GM19328 (cell line): ENCODE results near the gene MOSMO.

ENCODE experiments used
- ATAC-seq: cut with Tn5 transposase; IDR thresholded peaks from one replicate; pipeline ENCODE4 v1.9.1; 2021; ENCODE audit warnings: mild to moderate bottlenecking, moderate library complexity; ENCODE audit not compliant: unreplicated experiment

The MOSMO gene

GRCh38 chr16:22007509-22008214, at the start of gene MOSMO:
MOSMO (plus strand) TSS chr16:22008111; CDS start chr16:22008302, 191 bp downstream.
- no peak for ATAC-seq

- ATAC-seq: no peak
These were observed 48.9 kb upstream of the MOSMO start for GRCh38 chr16:21959050-21959449.

DNA sequence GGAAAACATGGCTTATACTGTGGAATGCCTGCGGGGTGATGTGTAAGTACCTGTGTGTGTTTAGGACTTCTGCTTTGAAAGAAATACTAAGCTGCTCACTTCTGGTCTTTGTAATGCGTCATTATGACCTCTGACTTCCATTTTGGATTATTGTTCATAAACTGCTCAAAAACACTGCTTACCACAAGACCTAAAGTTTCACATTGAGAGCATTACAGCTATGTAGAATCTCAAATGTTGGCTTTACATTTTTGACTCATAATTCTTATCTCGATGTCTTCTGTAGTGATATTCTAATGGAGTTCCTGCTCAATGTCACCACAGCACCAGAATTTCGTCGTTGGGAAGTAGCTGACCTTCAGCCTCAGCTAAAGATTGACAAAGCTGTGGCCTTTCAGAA, 45.4 kb upstream of the MOSMO start:
- ATAC-seq: no peak

GRCh38 chr16:21963887-21964286, 44.0 kb upstream of the MOSMO start:
- no peak for ATAC-seq

GRCh38 chr16:21964353-21964752, 43.6 kb upstream of the MOSMO start:
- ATAC-seq: no peak

DNA sequence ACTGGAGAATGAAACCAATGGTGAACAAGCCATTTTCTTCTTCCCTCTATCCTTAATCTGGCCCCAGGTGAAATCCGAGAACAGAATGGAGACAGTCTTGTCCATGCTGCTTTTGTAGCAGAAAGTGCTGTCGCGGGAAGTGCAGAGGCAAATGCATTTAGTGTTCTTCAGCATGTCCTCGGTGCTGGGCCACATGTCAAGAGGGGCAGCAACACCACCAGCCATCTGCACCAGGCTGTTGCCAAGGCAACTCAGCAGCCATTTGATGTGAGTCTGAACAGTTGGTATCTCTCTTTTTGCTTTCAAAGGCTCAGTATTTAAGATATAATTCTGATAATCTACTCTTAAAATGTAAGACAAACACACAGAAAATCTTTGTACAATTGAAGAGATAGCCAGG, 36.1 kb upstream of the MOSMO start:
- no peak for ATAC-seq

DNA sequence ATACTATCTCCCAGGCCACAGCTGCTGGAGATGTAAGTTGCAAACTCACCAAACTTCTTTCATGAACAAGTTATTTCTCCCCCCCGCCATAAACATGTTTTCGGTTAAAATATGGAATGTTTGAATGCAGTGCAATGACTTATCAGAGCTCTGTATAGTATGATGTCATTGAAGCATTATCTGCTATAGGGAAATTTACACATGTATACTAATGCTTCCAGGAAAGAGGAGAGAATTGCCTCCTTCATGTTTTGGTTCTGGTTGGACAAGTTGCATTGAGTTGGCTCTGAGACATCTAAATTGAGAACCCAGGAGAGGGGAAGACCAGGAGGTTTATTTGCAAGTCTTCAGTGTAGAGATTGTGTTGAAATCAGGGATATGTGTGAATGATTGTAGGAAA, 34.0 kb upstream of the MOSMO start:
- no peak for ATAC-seq

DNA sequence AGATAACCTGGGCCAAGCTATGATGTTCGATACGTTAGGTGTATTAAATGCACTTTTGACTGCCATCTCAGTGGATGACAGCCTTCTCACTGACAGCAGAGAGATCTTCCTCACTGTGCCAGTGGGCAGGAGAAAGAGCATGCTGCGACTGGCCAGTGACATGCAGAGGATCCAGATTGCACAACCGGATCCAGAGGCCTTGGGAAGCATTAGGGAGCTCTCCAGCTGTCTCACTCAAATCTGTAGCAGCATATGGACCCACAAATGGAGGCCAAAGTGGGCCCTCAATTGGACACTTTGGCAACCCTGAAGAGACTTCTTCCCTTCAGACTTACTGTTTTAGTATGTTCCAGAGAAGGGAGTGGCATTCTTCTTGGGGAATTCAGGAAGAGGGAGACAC, 27.9 kb upstream of the MOSMO start:
- no peak for ATAC-seq

- no peak for ATAC-seq
These were observed 25.8 kb upstream of the MOSMO start for GRCh38 chr16:21982108-21982507.

- no peak for ATAC-seq
These were observed 23.8 kb upstream of the MOSMO start for GRCh38 chr16:21984062-21984461.

DNA sequence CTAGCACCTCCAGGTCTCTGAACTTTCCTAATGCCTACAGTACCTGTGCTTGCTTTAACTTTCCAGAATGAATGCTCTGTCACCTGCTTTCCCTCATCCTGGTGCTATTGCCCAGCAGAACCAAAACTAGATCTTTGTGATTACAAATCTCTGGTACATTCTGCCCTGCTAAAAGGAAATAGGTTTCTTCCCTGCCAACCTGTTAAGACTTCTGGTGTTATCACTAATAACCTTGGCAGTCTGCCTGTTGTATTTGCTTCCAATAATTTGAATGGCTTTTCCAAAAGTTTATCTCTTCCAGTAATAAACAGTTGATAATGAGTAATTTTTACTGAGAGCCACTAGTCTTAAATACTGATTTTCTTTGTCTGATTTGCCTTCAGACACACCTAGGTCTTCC, 22.4 kb upstream of the MOSMO start:
- ATAC-seq: no peak

GRCh38 chr16:21986692-21987246, 21.1 kb upstream of the MOSMO start:
- ATAC-seq: no peak

DNA sequence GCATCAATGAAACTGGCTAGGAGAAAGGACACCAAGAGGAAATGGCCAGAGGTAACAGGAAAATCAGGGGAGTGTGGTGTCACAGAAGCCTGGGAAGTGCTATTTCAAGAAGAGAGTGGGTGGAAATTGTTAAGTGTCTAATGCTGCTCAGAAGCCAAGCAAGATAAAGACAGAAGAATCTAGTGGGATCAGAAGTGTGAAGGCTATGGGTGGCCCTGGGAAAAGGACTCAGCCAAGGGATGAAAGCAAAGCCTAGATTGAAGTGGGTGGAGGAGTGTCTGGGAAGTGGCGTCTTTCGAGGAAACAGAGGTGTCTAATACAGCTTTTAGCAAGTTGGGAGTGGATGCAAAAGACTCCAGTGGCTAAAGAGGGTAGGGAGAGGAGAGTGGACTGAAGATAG, 20.4 kb upstream of the MOSMO start:
- ATAC-seq: no peak

DNA sequence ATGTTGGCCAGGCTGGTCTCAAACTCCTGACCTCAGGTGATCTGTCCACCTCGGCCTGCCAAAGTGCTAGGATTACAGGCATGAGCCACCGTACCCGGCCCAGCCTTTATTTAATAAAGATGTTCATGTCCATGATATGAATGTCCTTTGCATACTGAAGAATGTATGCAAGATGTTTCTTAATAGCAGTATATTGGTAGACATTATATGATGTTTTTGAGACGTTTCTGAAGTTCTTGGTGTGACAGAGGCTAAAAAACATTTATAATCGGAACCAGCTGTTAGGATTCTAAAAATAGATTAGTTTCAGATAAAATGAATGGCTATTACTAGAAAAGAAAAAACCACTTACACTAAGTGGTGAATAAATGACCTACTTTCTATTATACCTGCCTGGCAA, 18.8 kb upstream of the MOSMO start:
- no peak for ATAC-seq

- no peak for ATAC-seq
These were observed 18.2 kb upstream of the MOSMO start for GRCh38 chr16:21989751-21990150.

DNA sequence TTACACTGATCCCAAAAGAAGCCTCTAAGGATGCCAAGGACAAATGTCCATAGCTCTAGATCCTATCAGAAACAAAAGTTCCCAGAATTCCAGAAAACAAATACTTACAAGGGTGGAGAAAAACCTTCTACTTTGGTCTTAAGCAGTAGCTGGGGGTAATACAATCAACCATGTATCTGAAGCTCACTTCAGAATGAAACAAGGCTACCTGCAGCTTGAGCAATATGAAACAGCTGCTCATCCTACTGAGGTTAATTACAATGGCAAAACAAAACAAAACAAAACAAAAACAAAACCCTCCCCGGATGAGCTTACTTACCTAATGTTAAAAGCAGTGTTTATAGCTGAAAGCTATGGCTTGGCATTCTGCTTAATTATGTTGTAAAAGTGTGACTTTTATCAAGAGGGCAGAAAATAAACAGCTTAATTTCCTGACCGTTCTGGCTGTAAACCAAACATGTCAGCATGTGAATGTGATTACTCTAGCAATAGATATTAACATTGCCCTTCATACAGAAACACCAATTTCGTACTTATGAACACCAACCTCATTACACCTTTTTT, 17.4 kb upstream of the MOSMO start:
- no peak for ATAC-seq

DNA sequence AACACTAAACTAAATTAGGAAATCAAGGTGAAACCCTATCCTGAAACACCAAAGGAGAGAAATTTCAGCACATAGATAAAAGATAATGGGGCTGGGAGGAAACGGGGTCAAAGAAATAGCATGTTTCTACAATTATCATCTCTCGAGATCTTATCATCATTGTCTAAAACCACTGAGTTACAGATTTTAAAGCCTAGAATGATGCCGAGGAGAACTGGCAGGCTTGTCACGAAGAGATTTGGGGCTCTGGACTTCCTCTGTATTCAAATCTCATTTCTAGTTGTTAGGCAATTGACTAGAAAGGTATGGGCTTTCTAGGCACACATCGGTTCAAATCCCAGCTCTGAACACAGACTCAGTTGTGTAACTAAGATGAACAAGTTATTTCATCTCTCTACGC, 16.3 kb upstream of the MOSMO start:
- ATAC-seq: no peak

DNA sequence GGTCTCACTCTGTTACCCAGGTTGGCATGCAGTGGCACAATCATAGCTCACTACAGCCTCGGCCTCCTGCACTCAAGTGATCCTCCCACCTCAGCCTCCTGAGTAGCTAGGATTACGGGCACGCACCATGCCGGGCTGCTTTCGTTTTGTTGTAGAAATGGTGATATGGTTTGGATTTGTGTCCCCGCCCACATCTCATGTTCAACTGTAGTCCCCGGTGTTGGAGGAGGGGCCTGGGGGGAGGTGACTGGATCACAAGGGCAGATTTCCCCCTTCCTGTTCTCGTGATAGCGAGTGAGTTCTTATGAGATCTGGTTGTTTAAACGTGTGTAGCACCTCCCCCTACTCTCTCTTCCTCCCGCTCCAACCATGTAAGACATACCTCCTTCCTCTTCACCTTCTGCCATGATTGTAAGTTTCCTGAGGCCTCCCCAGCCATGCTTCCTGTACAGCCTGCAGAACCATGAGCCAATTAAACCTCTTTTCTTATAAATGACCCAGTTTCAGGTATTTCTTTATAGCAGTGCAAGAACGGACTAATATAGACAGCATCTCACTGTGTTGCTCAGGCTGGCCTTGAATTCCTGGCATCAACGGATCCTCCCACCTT, 12.9 kb upstream of the MOSMO start:
- ATAC-seq: no peak

GRCh38 chr16:21996923-21997696, 10.8 kb upstream of the MOSMO start:
- no peak for ATAC-seq

GRCh38 chr16:21997697-21998480, 10.0 kb upstream of the MOSMO start:
- ATAC-seq: no peak

- no peak for ATAC-seq
These were observed 6.3 kb upstream of the MOSMO start for GRCh38 chr16:22001591-22001990.
